HepG2 (cell line): Measurements from ENCODE around the gene COL9A3. TPM values are rescaled to one million over a fixed set of nuclear protein-coding genes. Genes with fewer than 3 reads are reported as not detected.
A peak's percentile ranks its signal among the peaks of the same experiment; 100 is the strongest.

ENCODE experiments used
- ASH2L ChIP-seq: fragments of 300-600, 200-600 bp; sonication (generic); IDR thresholded peaks from 2 replicates; pipeline ENCODE4 v1.7.0; 2017; ENCODE audit warnings: low read depth, mild to moderate bottlenecking, moderate library complexity, mixed read lengths, low read length; ENCODE audit not compliant: insufficient read length
- DBP ChIP-seq: sonication (generic); formaldehyde crosslinking; IDR thresholded peaks from 2 replicates; pipeline ENCODE4 v1.4.0; 2020; ENCODE audit warnings: missing genetic modification reagents; ENCODE audit errors: not compliant biosample characterization
- EP300 ChIP-seq, 3 experiments: sonication (generic) in 1 of 3; formaldehyde crosslinking in 1 of 3; IDR thresholded peaks; 2 replicates each; pipeline versions ENCODE4 v1.5.1 to v1.6.1; 2011 to 2020; ENCODE audit warnings: low read depth in 2 of 3, low read length in 2 of 3, borderline replicate concordance in 1 of 3, improper control_type of control experiment in 1 of 3, mild to moderate bottlenecking in 1 of 3, missing genetic modification reagents in 1 of 3, moderate library complexity in 1 of 3
- KDM5A ChIP-seq: fragments of 200-600 bp; sonication (generic); IDR thresholded peaks from 2 replicates; pipeline ENCODE4 v1.7.0; 2018; ENCODE audit warnings: antibody characterized with exemption, mild to moderate bottlenecking, low read length, borderline replicate concordance
- MBNL3 ChIP-seq: fragments of 250-450 bp; sonication (Bioruptor Pico); conservative IDR thresholded peaks from 2 replicates; pipeline ENCODE4 v1.8.0; 2022; ENCODE audit warnings: mild to moderate bottlenecking, inconsistent platforms
- NKX3-1 ChIP-seq: sonication (generic); formaldehyde crosslinking; IDR thresholded peaks from 2 replicates; pipeline ENCODE4 v1.5.0; 2020; ENCODE audit warnings: missing genetic modification reagents
- POLR2A ChIP-seq, 2 experiments: IDR thresholded peaks; 2 replicates each; pipeline ENCODE4 v1.6.1; 2011; ENCODE audit warnings: low read depth in 2 of 2, low read length in 2 of 2, mild to moderate bottlenecking in 1 of 2, moderate library complexity in 1 of 2; ENCODE audit not compliant: insufficient read depth in 1 of 2
- REXO4 ChIP-seq: sonication (generic); formaldehyde crosslinking; IDR thresholded peaks from 2 replicates; pipeline ENCODE4 v1.8.0; 2022; ENCODE audit warnings: missing genetic modification reagents, mild to moderate bottlenecking, borderline replicate concordance
- RXRB ChIP-seq: IDR thresholded peaks from 2 replicates; pipeline ENCODE4 v1.6.1; 2016; ENCODE audit warnings: borderline replicate concordance, missing genetic modification reagents, missing compliant biosample characterization
- SAFB2 ChIP-seq: sonication (generic); formaldehyde crosslinking; IDR thresholded peaks from 2 replicates; pipeline ENCODE4 v1.5.1; 2020; ENCODE audit warnings: missing genetic modification reagents, low read depth, mild to moderate bottlenecking, borderline replicate concordance
- SMAD9 ChIP-seq: sonication (generic); formaldehyde crosslinking; IDR thresholded peaks from 2 replicates; pipeline ENCODE4 v1.5.1; 2020; ENCODE audit warnings: mild to moderate bottlenecking, missing genetic modification reagents
- ZC3H4 ChIP-seq: sonication (generic); formaldehyde crosslinking; IDR thresholded peaks from 2 replicates; pipeline ENCODE4 v1.4.0; 2020; ENCODE audit warnings: missing genetic modification reagents, borderline replicate concordance
- ZEB1 ChIP-seq: IDR thresholded peaks from 2 replicates; pipeline ENCODE4 v1.6.1; 2012; ENCODE audit warnings: mild to moderate bottlenecking, low read depth, inconsistent platforms; ENCODE audit not compliant: insufficient replicate concordance
- ZNF414 ChIP-seq: sonication (generic); formaldehyde crosslinking; IDR thresholded peaks from 2 replicates; pipeline ENCODE4 v1.5.0; 2020; ENCODE audit warnings: missing genetic modification reagents
- ZNF446 ChIP-seq: sonication (generic); formaldehyde crosslinking; IDR thresholded peaks from 2 replicates; pipeline ENCODE4 v1.5.0; 2020; ENCODE audit warnings: mild to moderate bottlenecking, missing genetic modification reagents
- ZNF564 ChIP-seq: sonication (generic); formaldehyde crosslinking; IDR thresholded peaks from 2 replicates; pipeline ENCODE4 v1.8.1; 2023; ENCODE audit warnings: mild to moderate bottlenecking, missing genetic modification reagents
- ZNF572 ChIP-seq: sonication (generic); formaldehyde crosslinking; IDR thresholded peaks from 2 replicates; pipeline ENCODE4 v1.5.1; 2020; ENCODE audit warnings: mild to moderate bottlenecking, missing genetic modification reagents
- polyA plus RNA-seq, 8 experiments: library from polyadenylated mRNA; depleted of rRNA in 3 of 8; stranded (reverse) in 7 of 8; unstranded in 1 of 8; fragments of >200 nt; fragmentation: Illumina TruSeq in 4 of 8; extraction: Trizol in 4 of 8; gene quantifications; 2 replicates each; pipeline versions ENCODE4 v1.2.1 to v1.2.3, GENCODE V29; 2011 to 2016; ENCODE audit warnings: low read depth in 4 of 8, missing spikeins in 1 of 8, mixed read lengths in 1 of 8; ENCODE audit not compliant: insufficient read depth in 1 of 8
- total RNA-seq, 5 experiments: library from RNA; depleted of rRNA; stranded (reverse); fragments of >200 nt; fragmentation: Illumina TruSeq; extraction: Trizol; gene quantifications; 2 replicates each; pipeline ENCODE4 v1.2.3, GENCODE V29; 2016; ENCODE audit warnings: low read depth in 1 of 5
- TF ChIP-seq, protein P1 (sequence below): sonication (generic); formaldehyde crosslinking; IDR thresholded peaks from 2 replicates; pipeline ENCODE4 v1.4.0; 2020; ENCODE audit warnings: missing genetic modification reagents
- TF ChIP-seq, protein P2 (sequence below): sonication (generic); formaldehyde crosslinking; IDR thresholded peaks from 2 replicates; pipeline ENCODE4 v1.5.0; 2020; ENCODE audit warnings: missing genetic modification reagents

The COL9A3 gene
- total and polyA plus RNA-seq, 2 of the 13 experiments (the other 11 are each of a cell fraction or from before 2014, with no cell fraction given): 155 to 204 TPM

DNA sequence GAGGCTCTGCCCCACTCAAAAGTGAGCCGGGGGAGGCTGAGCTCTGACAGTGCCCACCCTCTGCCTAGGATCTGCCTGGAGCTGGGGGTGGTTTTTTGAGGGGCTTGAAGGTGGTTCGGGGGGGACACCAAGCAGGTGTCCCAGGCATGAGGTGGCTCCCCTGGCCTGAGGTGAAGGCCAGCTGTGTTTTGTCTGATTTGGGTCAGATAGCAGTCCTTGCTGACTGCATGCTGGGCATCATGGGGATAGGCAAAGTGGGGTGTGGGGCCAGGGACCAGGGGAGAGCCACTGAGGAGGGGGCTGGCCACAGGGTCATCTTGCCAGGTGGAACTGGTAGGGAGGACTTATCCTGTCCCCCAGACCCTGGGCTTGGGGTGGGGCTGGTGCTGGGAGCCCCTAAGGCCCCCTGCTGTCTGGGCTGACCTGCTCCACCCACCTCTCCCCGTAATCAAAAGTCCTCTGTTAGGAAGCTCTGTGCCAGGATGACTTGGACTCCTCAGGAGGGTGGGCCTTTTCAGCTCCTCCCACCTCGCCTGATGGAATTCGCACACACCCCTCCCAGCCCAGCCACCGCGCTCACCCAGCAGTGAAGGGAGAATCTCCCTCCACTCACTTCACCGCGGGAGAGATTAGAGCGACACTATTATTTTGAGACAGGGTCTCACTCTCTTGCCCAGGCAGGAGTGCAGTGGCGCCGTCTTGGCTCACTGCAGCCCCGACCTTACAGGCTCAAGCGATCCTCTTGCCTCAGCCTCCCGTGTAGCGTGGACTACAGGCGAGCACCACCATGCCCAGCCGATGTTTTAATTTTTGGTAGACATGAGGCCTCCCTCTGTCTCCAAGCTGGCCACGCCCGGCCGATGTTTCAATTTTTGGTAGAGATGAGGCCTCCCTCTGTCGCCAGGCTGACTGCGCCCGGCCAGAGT, 1.5 kb upstream of the COL9A3 start (continued):
- TF ChIP-seq, protein P1, sequence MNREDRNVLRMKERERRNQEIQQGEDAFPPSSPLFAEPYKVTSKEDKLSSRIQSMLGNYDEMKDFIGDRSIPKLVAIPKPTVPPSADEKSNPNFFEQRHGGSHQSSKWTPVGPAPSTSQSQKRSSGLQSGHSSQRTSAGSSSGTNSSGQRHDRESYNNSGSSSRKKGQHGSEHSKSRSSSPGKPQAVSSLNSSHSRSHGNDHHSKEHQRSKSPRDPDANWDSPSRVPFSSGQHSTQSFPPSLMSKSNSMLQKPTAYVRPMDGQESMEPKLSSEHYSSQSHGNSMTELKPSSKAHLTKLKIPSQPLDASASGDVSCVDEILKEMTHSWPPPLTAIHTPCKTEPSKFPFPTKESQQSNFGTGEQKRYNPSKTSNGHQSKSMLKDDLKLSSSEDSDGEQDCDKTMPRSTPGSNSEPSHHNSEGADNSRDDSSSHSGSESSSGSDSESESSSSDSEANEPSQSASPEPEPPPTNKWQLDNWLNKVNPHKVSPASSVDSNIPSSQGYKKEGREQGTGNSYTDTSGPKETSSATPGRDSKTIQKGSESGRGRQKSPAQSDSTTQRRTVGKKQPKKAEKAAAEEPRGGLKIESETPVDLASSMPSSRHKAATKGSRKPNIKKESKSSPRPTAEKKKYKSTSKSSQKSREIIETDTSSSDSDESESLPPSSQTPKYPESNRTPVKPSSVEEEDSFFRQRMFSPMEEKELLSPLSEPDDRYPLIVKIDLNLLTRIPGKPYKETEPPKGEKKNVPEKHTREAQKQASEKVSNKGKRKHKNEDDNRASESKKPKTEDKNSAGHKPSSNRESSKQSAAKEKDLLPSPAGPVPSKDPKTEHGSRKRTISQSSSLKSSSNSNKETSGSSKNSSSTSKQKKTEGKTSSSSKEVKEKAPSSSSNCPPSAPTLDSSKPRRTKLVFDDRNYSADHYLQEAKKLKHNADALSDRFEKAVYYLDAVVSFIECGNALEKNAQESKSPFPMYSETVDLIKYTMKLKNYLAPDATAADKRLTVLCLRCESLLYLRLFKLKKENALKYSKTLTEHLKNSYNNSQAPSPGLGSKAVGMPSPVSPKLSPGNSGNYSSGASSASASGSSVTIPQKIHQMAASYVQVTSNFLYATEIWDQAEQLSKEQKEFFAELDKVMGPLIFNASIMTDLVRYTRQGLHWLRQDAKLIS (CRISPR knock-in tag): no peak
- TF ChIP-seq ZNF414 (CRISPR knock-in tag) (0 out of 2 replicates have a peak, but pooled peaks have one; percentile 63), ZNF564 (CRISPR knock-in tag) (0 out of 2 replicates have a peak, but pooled peaks have one; percentile 43), DBP (no peak), NKX3-1 (CRISPR knock-in tag) (peak; percentile 41; the same call in 1 of the 2 replicates), EP300 (IDR thresholded peaks at IDR 0.05; ENCODE audit: low read depth in 2 of 2, low read length in 2 of 2) (no peak), EP300 (CRISPR knock-in tag; IDR thresholded peaks at IDR 0.05; ENCODE audit: borderline replicate concordance) (no peak; the same call in 1 of the 2 replicates), ZNF572 (CRISPR knock-in tag) (0 out of 2 replicates have a peak, but pooled peaks have one; percentile 38), ZNF446 (CRISPR knock-in tag) (no peak), ZEB1 (peak; percentile 20), SMAD9 (CRISPR knock-in tag) (no peak), KDM5A (no peak), ASH2L (no peak), POLR2A (IDR thresholded peaks at IDR 0.05; ENCODE audit: insufficient read depth in 1 of 2, low read depth in 2 of 2, low read length in 2 of 2) (peak; percentile 50 to 66), MBNL3 (no peak), RXRB (CRISPR knock-in tag) (peak; percentile 51; the same call in 1 of the 2 replicates), ZC3H4 (CRISPR knock-in tag) (no peak), SAFB2 (CRISPR knock-in tag) (no peak), REXO4 (CRISPR knock-in tag) (no peak)
- TF ChIP-seq, protein P2, sequence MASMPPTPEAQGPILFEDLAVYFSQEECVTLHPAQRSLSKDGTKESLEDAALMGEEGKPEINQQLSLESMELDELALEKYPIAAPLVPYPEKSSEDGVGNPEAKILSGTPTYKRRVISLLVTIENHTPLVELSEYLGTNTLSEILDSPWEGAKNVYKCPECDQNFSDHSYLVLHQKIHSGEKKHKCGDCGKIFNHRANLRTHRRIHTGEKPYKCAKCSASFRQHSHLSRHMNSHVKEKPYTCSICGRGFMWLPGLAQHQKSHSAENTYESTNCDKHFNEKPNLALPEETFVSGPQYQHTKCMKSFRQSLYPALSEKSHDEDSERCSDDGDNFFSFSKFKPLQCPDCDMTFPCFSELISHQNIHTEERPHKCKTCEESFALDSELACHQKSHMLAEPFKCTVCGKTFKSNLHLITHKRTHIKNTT: no peak
